Measurements from ENCODE around the gene ALDH3B2.
"Not testable (repeated sequence)": the region's sequence is repeated elsewhere in the genome, so short reads cannot be mapped to it uniquely, and the experiment has no call there.

Gene ALDH3B2

GRCh38 chr11:67642173-67643120 lies 32.0 kb downstream of the ALDH3B2 start:
- no peak for DNase-seq (ENCODE audit: low read depth in 2 of 2)

GRCh38 chr11:67641338-67642172 lies 32.9 kb downstream of the ALDH3B2 start:
- DNase-seq (ENCODE audit: low read depth in 2 of 2), result no peak

- no peak for DNase-seq (ENCODE audit: low read depth in 2 of 2)
Observed at GRCh38 chr11:67640758-67641337, 33.6 kb downstream of the ALDH3B2 start.

GRCh38 chr11:67640021-67640757 lies 34.2 kb downstream of the ALDH3B2 start:
- peak in 1 of 2 donors; percentile 27 for DNase-seq (ENCODE audit: low read depth in 2 of 2)

GRCh38 chr11:67639438-67639859 lies 35.0 kb downstream of the ALDH3B2 start, which contains the start of gene TBX10:
Gene TBX10, minus strand, starts transcription at chr11:67639763. Its CDS starts 291 bp downstream, at chr11:67639472.
- no peak for DNase-seq (ENCODE audit: low read depth in 2 of 2)

- DNase-seq (ENCODE audit: low read depth in 2 of 2), result no peak
Observed at GRCh38 chr11:67638535-67639437, 35.6 kb downstream of the ALDH3B2 start.

- not testable (repeated sequence) for DNase-seq (ENCODE audit: low read depth in 2 of 2)
Observed at GRCh38 chr11:67637441-67637840, 37.0 kb downstream of the ALDH3B2 start.

- DNase-seq (ENCODE audit: low read depth in 2 of 2), result no peak
Observed at GRCh38 chr11:67636962-67637361, 37.5 kb downstream of the ALDH3B2 start.

- DNase-seq (ENCODE audit: low read depth in 2 of 2), result no peak
Observed at GRCh38 chr11:67635231-67635521, 39.2 kb downstream of the ALDH3B2 start.

- DNase-seq (ENCODE audit: low read depth in 2 of 2), result no peak
Observed at GRCh38 chr11:67634366-67635230, 39.8 kb downstream of the ALDH3B2 start.

GRCh38 chr11:67633758-67634365 lies 40.6 kb downstream of the ALDH3B2 start:
- DNase-seq (ENCODE audit: low read depth in 2 of 2), result no peak

- no peak for DNase-seq (ENCODE audit: low read depth in 2 of 2)
Observed at GRCh38 chr11:67632982-67633755, 41.3 kb downstream of the ALDH3B2 start.

GRCh38 chr11:67632175-67632981 lies 42.0 kb downstream of the ALDH3B2 start:
- no peak for DNase-seq (ENCODE audit: low read depth in 2 of 2)

GRCh38 chr11:67631853-67632174 lies 42.6 kb downstream of the ALDH3B2 start:
- no peak for DNase-seq (ENCODE audit: low read depth in 2 of 2)

- no peak for DNase-seq (ENCODE audit: low read depth in 2 of 2)
Observed at GRCh38 chr11:67631411-67631810, 43.0 kb downstream of the ALDH3B2 start.

GRCh38 chr11:67630943-67631331 lies 43.5 kb downstream of the ALDH3B2 start:
- no peak for DNase-seq (ENCODE audit: low read depth in 2 of 2)

GRCh38 chr11:67630228-67630942 lies 44.0 kb downstream of the ALDH3B2 start:
- peak; percentile 89 to 93 for DNase-seq (ENCODE audit: low read depth in 2 of 2)
